HG03066 (cell line): ENCODE results near the gene SLC27A1.
"Not testable (repeated sequence)": the region's sequence is repeated elsewhere in the genome, so short reads cannot be mapped to it uniquely, and the experiment has no call there.

ENCODE experiments used
- ATAC-seq: cut with Tn5 transposase; IDR thresholded peaks from one replicate; pipeline ENCODE4 v1.9.1; 2021; ENCODE audit warnings: low read depth; ENCODE audit not compliant: unreplicated experiment

Gene SLC27A1

DNA sequence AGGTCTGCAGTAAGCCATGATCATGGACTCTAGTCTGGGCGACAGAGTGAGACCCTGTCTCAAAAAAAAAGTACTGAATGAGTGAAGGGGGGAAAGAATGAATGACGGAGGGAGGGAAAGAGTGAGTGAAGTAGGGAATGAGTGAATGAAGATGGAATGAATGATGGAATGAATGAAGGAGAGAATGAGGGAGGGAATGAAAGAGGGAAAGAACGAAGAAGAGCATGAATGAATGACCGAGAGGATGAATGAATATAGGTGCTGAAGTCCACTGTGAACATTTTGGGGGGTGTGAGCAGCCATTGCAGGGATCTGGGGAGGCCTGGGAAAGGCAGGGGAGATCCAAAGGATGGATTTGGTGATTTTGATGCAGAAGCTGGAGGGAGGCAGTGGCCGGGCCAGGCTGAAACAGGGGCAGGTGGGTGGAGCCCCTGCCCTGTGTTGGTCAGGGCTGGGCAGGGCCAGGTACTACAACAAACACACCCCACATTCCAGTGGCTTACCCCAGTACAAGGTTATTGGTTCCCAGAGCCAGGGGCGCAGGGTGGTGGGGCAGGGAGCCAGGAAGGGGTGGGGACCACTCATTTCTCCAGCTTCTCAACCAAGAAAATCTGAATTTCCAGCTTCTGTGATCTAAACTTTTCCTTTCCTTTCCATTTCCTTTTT lies 14.3 kb downstream of the SLC27A1 start:
- no peak for ATAC-seq

DNA sequence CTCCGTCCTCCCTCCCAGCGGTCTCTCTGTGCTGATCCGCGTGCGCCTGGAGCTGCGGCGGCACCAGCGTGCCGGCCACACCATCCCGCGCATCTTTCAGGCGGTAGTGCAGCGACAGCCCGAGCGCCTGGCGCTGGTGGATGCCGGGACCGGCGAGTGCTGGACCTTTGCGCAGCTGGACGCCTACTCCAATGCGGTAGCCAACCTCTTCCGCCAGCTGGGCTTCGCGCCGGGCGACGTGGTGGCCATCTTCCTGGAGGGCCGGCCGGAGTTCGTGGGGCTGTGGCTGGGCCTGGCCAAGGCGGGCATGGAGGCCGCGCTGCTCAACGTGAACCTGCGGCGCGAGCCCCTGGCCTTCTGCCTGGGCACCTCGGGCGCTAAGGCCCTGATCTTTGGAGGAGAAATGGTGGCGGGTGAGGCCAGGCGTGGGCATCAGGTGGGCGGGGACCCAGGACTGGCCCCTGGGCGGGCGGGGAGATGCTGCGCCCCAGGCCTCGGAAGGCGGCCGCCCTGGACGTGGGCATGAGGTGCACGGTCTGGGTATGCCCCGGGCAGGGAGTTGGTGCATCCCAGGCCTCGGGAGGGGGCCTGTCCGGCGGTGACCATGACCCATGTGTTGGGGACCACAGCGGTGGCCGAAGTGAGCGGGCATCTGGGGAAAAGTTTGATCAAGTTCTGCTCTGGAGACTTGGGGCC lies 16.4 kb downstream of the SLC27A1 start:
- no peak for ATAC-seq

GRCh38 chr19:17487284-17488121 lies 17.2 kb downstream of the SLC27A1 start:
- no peak for ATAC-seq

DNA sequence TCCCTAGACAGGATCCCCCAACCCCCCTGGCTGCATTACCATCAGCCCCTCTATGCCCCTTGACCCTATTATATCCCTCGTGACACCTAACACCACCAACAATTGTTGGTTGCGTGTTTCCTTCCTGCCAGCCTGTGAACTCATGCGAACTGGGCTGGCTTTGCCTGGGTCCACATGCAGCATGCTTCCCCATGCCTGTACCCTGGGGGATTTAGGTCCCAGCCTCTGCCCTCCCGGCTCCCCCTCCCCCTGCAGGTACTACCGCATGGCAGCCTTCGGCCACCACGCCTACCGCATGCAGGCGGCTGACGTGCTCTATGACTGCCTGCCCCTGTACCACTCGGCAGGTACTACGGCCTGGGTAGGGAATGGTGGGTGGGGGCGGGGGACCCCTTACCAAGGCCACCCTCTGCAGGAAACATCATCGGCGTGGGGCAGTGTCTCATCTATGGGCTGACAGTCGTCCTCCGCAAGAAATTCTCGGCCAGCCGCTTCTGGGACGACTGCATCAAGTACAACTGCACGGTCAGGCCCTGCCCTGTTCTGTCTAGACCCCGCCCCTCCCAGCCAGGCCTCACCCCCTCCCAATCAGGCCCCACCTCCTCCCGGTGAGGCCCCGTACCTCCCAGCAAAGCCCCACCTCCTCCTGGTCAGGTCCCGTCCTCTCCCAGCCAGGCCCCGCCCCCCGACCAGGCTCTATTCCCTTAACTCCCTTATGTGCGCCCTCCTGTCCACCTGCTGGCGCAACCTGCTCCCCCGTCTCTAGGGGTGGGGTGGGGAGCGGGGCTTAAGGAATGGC lies 18.5 kb downstream of the SLC27A1 start:
- no peak for ATAC-seq

GRCh38 chr19:17489392-17490030 lies 19.2 kb downstream of the SLC27A1 start:
- no peak for ATAC-seq

DNA sequence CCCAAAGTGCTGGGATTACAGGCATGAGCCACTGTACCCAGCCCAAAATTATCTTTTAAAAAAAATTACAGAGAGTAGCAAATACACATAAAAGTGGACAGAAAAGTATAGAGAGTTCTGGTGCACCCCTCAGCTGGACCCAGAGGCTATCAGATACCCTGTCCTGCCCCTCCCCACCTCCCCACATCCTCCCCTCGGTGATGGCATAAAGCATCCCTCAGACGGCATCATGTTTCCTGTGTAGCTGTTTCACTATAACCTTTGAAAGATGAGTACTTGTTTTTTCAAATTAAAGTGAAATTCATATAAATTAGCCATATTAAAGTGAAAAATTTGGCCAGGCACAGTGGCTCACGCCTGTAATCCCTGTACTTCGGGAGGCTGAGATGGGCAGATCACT lies 20.1 kb downstream of the SLC27A1 start:
- ATAC-seq: no peak

DNA sequence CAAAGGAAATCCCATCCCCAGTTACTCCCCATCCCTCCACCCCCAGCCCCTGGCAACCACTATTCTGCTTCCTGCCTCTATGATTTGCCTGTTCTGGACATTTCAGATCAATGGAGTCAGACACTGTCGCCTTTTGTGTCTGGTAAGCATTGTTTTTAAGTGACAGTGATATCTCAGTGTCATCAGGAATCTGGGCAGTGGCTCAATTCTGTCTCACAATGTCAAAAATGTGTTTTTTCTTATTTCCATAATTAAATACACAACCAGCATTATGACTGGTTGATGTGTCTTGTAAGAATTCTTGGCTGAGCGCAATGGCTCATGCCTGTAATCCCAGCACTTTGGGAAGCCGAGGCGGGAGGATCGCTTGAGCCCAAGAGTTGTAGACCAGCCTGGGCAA lies 21.0 kb downstream of the SLC27A1 start:
- ATAC-seq: no peak

DNA sequence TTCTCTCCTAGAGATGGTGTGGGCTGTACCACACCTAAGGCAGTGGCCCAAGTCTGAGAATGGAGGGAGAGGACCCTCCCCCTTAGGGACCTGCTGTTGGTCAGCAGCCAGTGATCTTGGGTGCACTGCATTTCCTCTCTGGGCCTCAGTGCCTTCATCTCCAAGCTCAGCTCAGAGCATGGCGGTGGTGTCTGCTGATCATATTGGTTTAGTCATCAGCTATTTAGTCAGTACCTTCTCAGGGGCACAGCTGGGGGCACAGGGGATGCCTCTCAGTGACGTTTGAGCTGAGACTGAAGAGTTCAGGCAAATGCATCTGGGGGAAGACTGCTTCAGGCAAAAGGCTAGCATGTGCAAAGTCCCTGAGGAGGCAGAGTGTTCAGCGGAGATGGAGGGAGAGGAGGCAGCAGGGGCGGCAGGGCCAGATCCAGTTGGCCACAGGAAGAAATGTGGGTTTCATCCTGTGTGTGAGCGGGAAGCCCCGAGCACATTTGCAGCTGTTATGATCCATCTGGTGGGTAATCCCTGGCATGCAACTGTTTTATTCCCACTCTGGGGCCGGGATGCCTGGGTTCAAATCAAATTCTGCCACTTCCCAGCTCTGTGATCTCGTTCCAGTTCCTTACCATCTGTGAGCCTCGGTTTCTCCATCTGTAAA lies 25.4 kb downstream of the SLC27A1 start:
- ATAC-seq: no peak

GRCh38 chr19:17496337-17496997 lies 26.1 kb downstream of the SLC27A1 start:
- ATAC-seq: peak; percentile 66

GRCh38 chr19:17497149-17497798 lies 26.9 kb downstream of the SLC27A1 start:
- ATAC-seq: no peak

DNA sequence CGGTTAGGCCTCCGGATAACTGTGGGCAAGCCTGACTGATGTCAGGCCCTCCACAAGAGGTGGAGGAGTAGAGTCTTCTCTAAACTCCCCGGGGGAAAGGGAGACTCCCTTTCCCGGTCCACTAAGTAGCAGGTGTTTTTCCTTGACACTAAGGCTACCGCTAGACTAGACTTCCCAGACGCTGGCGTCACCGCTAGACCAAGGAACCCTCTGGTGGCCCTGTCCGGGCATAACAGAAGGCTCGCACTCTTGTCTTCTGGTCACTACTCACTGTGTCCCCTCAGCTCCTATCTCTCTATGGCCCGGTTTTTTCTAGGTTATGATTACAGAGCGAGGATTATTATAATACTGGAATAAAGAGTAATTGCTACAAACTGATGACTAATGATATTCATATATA lies 28.7 kb downstream of the SLC27A1 start:
- not testable (repeated sequence) for ATAC-seq

GRCh38 chr19:17499648-17500446 lies 29.5 kb downstream of the SLC27A1 start:
- no peak for ATAC-seq

DNA sequence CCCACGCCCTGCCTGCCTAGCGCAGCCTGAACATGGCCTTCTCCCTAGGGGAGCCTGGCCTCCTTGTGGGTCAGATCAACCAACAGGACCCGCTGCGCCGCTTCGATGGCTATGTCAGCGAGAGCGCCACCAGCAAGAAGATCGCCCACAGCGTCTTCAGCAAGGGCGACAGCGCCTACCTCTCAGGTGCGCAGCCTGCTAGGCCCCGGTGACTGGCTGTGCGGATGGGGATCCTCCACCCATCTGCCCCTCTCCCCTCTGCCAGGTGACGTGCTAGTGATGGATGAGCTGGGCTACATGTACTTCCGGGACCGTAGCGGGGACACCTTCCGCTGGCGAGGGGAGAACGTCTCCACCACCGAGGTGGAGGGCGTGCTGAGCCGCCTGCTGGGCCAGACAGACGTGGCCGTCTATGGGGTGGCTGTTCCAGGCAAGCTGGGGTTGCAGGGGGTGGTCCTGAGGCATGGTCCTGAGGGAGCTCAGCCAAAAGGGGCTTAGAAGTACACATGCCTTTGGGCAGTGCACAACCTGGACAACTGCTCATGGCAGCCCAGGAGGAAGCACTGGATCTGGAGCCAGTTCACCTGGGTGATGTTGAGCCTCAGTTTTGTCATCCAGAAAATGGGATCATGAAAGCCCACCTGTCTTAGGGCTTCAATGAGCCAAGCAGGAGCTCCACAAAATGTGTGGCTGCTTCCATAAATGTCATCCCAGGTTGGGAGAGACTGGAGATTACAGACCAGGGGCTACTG lies 30.3 kb downstream of the SLC27A1 start:
- ATAC-seq: no peak

GRCh38 chr19:17503240-17503639 lies 32.9 kb downstream of the SLC27A1 start:
- ATAC-seq: no peak

DNA sequence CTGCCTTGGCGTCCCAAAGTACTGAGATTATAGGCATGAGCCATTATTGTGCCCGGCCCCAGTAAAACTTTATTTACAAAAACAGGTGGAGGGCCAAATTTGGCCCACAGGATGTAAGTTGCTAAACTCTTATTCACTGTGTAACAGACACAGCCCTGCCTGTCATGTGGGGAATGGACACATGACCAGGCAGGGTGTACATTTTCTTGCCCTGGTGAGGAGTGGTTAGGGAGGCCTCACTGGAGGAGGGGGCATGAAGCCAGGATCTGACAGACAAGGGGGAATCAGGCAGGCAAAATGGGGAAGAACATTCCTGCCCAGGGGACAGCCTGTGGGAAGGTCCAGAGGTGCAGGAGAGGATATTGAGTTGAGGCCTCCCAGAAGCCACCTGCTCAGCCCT lies 33.7 kb downstream of the SLC27A1 start:
- ATAC-seq: no peak

DNA sequence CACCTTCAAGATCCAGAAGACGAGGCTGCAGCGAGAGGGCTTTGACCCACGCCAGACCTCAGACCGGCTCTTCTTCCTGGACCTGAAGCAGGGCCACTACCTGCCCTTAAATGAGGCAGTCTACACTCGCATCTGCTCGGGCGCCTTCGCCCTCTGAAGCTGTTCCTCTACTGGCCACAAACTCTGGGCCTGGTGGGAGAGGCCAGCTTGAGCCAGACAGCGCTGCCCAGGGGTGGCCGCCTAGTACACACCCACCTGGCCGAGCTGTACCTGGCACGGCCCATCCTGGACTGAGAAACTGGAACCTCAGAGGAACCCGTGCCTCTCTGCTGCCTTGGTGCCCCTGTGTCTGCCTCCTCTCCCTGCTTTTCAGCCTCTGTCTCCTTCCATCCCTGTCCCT lies 34.1 kb downstream of the SLC27A1 start:
- ATAC-seq: no peak

DNA sequence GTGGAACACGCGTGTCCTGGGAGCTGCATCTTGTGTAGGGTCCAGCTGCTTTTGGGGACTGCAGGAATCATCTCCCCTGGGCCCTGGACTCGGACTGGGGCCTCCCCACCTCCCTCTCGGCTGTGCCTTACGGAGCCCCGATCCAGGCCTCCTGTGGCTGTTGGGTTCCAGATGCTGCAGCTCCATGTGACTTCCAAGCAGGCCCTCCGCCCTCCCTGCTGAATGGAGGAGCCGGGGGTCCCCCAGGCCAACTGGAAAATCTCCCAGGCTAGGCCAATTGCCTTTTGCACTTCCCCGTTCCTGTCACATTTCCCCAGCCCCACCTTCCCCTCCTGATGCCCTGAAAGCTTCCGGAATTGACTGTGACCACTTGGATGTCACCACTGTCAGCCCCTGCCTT lies 34.9 kb downstream of the SLC27A1 start:
- no peak for ATAC-seq
